Right lobe of liver (tissue), 6 donors: ENCODE measurements around the gene CPLX4. TPM values are rescaled to one million over a fixed set of nuclear protein-coding genes. Genes with fewer than 3 reads are reported as not detected.
A peak's percentile ranks its signal among the peaks of the same experiment; 100 is the strongest.

ENCODE experiments used
- ATAC-seq, 4 donors: fragments of 200-7000 bp; cut with Tn5 transposase; one replicate each; pipeline ENCODE4 v1.9.1; 2020; ENCODE audit warnings: mild to moderate bottlenecking in 4 of 4, moderate library complexity in 4 of 4
- DNase-seq, 3 donors: peaks; one replicate each; pipeline ENCODE4 v3.0.0-alpha.2; 2020
- H3K27ac ChIP-seq, 3 donors: fragments of 200-600 bp; one replicate each; pipeline ENCODE4 v1.8.0; 2022
- H3K27me3 ChIP-seq, 2 donors: fragments of 200-600 bp; one replicate each; pipeline ENCODE4 v1.8.0; 2022
- H3K36me3 ChIP-seq, 4 donors: fragments of 200-600 bp; sonication (generic) in 1 of 4; one replicate each; pipeline versions ENCODE4 v1.5.1 to v1.8.0; 2017 to 2022; ENCODE audit warnings: control low read depth in 1 of 4
- H3K4me1 ChIP-seq, 4 donors: fragments of 200-600 bp; sonication (generic) in 1 of 4; one replicate each; pipeline versions ENCODE4 v1.5.1 to v1.8.0; 2017 to 2022; ENCODE audit warnings: control low read depth in 1 of 4
- H3K4me3 ChIP-seq, 3 donors: fragments of 200-600 bp; one replicate each; pipeline ENCODE4 v1.8.0; 2022
- H3K9me3 ChIP-seq, 4 donors: fragments of 200-600 bp; sonication (generic) in 1 of 4; one replicate each; pipeline versions ENCODE4 v1.5.1 to v1.8.0; 2017 to 2022; ENCODE audit warnings: control low read depth in 1 of 4
- POLR2A ChIP-seq: fragments of 450-650 bp; IDR thresholded peaks from one replicate; pipeline ENCODE4 v1.6.1; 2017; ENCODE audit warnings: antibody characterized with exemption, mild to moderate bottlenecking
- WGBS: methylation state at CpG from one replicate; pipeline ENCODE4 v1.1.6; 2018; ENCODE audit warnings: low coverage, low lambda C conversion rate; ENCODE audit not compliant: insufficient coverage; ENCODE audit errors: missing lambda C conversion rate; 5-methylcytosine and 5-hydroxymethylcytosine counted together
- intact Hi-C, 2 donors: fragments of 100-400 bp; cut with DNase I; formaldehyde crosslinking; loops; one replicate each; pipeline versions ENCODE4 v1.11.2 to v1.14.1; 2022
- total RNA-seq, 6 experiments: library from RNA; depleted of rRNA in 2 of 6; stranded (reverse); fragments of >200 nt in 2 of 6; fragmentation: NEBNext Ultra II Directional in 3 of 6; extraction: Animal tissue kit (Norgen Biotek cat#: 25700) in 3 of 6; gene quantifications; one replicate each; pipeline versions ENCODE4 v1.1.0 to v1.2.4, GENCODE V29; 2016 to 2023
- TF ChIP-seq, protein P1 (sequence below), 4 donors: fragments of 200-600 bp in 3 of 4; fragments of 450-650 bp in 1 of 4; IDR thresholded peaks; one replicate each; pipeline versions ENCODE4 v1.5.1 to v1.8.0; 2016 to 2022; ENCODE audit warnings: antibody characterized with exemption in 4 of 4, mild to moderate bottlenecking in 2 of 4
- donor health status: DM: no; HTN: yes; CAD: no.
- donor health status: DM: no; HTN: no; CAD: no.
- donor health status: DM: no; HTN: no; CAD: no.
- donor health status: DM: no; HTN: yes; CAD: no.
- donor health status: DM: no; HTN: yes; CAD: no.

The CPLX4 gene
- total RNA-seq, 6 experiments from 2014 or later, result 0.10 TPM; not detected in 5

DNA sequence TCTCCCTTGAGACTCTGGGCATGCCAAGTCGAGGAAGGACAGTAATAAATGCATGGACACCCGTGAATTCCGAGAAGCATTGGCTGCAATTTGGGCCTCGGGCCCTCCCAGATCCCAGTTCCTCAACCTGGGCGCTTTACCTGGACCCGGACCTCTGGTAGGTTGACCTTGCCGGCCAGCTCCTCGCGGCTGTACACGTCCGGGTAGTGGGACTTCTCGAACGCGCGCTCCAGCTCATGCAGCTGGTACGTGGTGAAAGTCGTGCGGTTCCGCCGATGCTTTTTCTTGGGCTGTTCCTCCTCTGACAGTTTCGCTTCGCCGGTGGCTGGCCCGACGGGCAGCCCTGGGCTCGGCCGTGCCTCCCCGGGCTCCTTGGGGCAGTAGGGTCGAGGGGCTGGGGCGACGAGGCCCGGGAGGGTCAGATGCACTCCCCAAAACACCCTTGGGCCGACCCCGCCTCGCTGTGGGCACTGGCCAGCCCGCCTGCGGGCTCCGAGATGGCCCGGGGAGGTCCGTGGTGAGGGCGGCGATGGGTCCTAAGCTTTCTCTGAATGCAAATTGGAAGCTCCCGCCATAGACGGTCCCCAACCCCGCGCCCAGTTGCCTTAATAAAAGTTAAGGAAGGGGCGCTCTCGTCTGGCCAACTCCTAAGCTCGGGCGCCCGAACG, 46.1 kb downstream of the CPLX4 start:
- peaks cover 18 to 65% of the 10 kb centered on the region in 2 donors for H3K27me3 ChIP-seq
- TF ChIP-seq POLR2A, result no peak
- TF ChIP-seq, protein P1, sequence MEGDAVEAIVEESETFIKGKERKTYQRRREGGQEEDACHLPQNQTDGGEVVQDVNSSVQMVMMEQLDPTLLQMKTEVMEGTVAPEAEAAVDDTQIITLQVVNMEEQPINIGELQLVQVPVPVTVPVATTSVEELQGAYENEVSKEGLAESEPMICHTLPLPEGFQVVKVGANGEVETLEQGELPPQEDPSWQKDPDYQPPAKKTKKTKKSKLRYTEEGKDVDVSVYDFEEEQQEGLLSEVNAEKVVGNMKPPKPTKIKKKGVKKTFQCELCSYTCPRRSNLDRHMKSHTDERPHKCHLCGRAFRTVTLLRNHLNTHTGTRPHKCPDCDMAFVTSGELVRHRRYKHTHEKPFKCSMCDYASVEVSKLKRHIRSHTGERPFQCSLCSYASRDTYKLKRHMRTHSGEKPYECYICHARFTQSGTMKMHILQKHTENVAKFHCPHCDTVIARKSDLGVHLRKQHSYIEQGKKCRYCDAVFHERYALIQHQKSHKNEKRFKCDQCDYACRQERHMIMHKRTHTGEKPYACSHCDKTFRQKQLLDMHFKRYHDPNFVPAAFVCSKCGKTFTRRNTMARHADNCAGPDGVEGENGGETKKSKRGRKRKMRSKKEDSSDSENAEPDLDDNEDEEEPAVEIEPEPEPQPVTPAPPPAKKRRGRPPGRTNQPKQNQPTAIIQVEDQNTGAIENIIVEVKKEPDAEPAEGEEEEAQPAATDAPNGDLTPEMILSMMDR (IDR thresholded peaks at IDR 0.05), result no peak
- DNase-seq, result peak in 1 of 3 donors; percentile 38
- H3K27ac ChIP-seq, result no peak overlapping the region
- WGBS, result 11% methylated on average over 15 of the region's 52 CpGs
- H3K4me1 ChIP-seq, result peaks cover 0 to 20% (median 2%) of the 10 kb centered on the region in 4 donors
- H3K4me3 ChIP-seq, result peak overlapping the region in 2 of 3 donors; percentile 9 to 26
- no peaks in the 10 kb centered on the region for H3K36me3 ChIP-seq
- ATAC-seq, result peak in 1 of 4 donors; percentile 18
- H3K9me3 ChIP-seq, result no peaks in the 10 kb centered on the region
- intact Hi-C loops, result no loop called here

DNA sequence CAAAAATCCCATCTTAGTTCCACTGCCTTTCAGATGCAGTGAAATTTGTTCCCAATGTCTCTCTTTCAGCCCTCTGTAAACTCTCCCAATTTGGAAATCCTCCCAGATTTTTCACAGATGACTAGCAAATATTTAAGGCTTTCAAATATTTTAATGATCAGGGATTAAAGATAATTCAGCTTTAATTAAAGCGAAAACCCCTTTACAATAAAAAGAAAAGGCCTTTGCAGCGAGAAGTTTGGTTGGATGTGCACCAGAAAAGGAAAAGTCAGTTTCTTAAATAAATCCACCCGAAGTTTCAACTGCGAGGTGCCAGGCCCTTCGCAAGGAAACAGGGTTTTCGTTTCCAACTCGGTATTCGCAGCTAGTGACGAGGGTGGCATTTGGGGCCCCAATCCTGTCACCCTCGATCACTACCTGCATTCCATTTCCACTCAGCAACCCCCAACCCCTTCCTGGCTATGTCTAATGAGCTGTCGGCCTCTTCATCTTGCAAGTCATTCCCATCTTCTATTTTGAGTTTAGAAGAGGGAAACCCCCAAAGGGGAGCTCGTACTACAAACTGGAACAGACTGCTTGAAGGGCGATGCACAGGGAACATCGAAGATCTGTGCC, 46.7 kb downstream of the CPLX4 start:
- ATAC-seq (no peak), DNase-seq (no peak)
- H3K36me3 ChIP-seq, result no peaks in the 10 kb centered on the region
- TF ChIP-seq, protein P1 (IDR thresholded peaks at IDR 0.05), result no peak
- TF ChIP-seq POLR2A, result no peak
- peak overlapping the region in 1 of 3 donors; percentile 26 for H3K4me3 ChIP-seq
- intact Hi-C loops, result no loop called here
- peaks cover 0 to 20% (median 2%) of the 10 kb centered on the region in 4 donors for H3K4me1 ChIP-seq
- H3K27ac ChIP-seq, result no peak overlapping the region
- H3K9me3 ChIP-seq, result no peaks in the 10 kb centered on the region
- H3K27me3 ChIP-seq, result peaks cover 18 to 65% of the 10 kb centered on the region in 2 donors
- 12% methylated on average over 12 of the region's 14 CpGs for WGBS

DNA sequence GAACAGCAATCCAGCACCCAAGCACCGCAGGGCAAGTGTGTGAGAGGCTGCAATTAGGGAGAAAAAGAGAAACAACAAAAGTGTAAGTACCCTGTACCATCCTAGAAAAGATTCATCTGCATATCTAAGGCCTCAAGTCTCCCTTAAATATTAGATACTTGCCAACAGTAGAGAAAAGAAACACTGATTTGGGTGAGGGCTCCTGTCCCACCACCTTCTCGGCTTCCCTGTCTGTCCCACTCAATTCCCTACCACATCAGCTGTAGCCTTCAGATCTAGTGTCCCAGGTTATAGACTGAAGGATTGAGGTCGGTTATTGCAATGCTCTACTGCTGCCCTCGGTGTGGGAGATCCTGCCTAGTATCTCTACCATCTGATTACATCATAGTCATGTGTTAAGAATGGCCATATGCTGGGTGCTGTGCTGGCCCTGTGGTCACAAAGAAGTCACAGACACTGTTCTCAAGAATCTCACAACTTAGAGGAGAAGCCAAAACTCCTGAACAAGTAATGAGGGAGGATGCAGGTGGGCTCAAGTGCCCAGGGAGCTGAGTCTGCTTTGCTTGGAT, 47.7 kb downstream of the CPLX4 start:
- Histone ChIP-seq H3K36me3 (no peaks in the 10 kb centered on the region), H3K27ac (no peak overlapping the region), H3K4me1 (peaks cover 0 to 20% (median 2%) of the 10 kb centered on the region in 4 donors), H3K27me3 (peaks cover 18 to 72% of the 10 kb centered on the region in 2 donors), H3K4me3 (no peak overlapping the region), H3K9me3 (no peaks in the 10 kb centered on the region)
- intact Hi-C loops, result no loop called here
- DNase-seq (no peak), ATAC-seq (no peak)
- 6% methylated on average over 4 of the region's 4 CpGs for WGBS
- TF ChIP-seq, protein P1 (IDR thresholded peaks at IDR 0.05), result no peak

DNA sequence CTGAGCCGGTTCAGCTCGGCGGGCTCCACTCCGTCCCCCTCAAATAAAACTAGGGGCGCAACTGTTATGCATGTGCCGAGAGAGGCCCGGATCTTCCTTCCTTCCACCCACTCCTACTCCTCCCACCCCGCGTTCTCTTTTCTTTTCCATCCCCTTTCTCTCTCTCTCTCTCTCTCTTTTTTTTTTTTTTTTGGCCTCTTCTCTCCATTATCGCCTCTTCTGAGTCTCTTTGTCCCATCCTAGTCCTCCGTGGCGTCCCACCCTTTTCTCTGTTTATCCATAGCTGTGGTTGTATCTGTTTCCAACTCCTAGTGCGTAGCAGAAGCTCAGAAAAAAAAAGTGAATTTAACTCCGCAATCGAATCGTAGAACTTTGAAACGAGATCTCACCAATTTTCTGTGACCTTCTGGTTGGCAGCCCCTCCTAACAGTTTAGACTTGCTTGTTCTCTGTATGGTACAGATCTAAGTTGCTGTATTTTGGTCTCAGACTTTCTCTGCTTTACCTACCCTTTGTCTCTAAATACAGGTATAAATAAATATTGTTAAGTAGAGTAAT, 48.8 kb downstream of the CPLX4 start:
- ATAC-seq (no peak), DNase-seq (no peak)
- H3K9me3 ChIP-seq, result no peaks in the 10 kb centered on the region
- intact Hi-C loops, result no loop called here
- H3K4me1 ChIP-seq, result peaks cover 0 to 20% (median 2%) of the 10 kb centered on the region in 4 donors
- H3K4me3 ChIP-seq, result no peak overlapping the region
- no peak overlapping the region for H3K27ac ChIP-seq
- peaks cover 18 to 83% of the 10 kb centered on the region in 2 donors for H3K27me3 ChIP-seq
- WGBS, result 7% methylated on average over 17 of the region's 17 CpGs
- no peaks in the 10 kb centered on the region for H3K36me3 ChIP-seq
- TF ChIP-seq, protein P1 (IDR thresholded peaks at IDR 0.05), result no peak
- TF ChIP-seq POLR2A, result no peak
